Measurements from ENCODE around the gene MBLAC1.

The MBLAC1 gene

GRCh38 chr7:100122067-100122466 lies 4.7 kb upstream of the MBLAC1 start:
- H3K4me2 ChIP-seq (ENCODE audit: low read length, poor library complexity, severe bottlenecking) = no peak overlapping the region
- no peak overlapping the region for H3K4me3 ChIP-seq (ENCODE audit: insufficient read depth in 1 of 2, low read depth in 1 of 2, low read length in 2 of 2)
- H2AFZ ChIP-seq (ENCODE audit: low read depth, low read length) = no peak overlapping the region
- no peak overlapping the region for H4K91ac ChIP-seq (ENCODE audit: low read length)
- H3K9ac ChIP-seq (ENCODE audit: low read length) = no peak overlapping the region
- 86% methylated on average over 13 of the region's 13 CpGs for WGBS
- H2BK12ac ChIP-seq (ENCODE audit: low read length in 2 of 2) = peak overlapping the region in 1 of 2 experiments; percentile 21
- no peak overlapping the region for H3K14ac ChIP-seq (ENCODE audit: low read length in 2 of 2)
- no peak for DNase-seq
- no peak overlapping the region for H2BK5ac ChIP-seq (ENCODE audit: low read depth, low read length, poor library complexity, severe bottlenecking)
- no peak overlapping the region for H3K18ac ChIP-seq (ENCODE audit: low read depth in 1 of 2, low read length in 2 of 2)
- peaks cover 28% of the 10 kb centered on the region for H3K79me1 ChIP-seq (replicated peaks; ENCODE audit: low read length, poor library complexity, severe bottlenecking)
- peaks cover 15% of the 10 kb centered on the region for H3K4me1 ChIP-seq (ENCODE audit: control insufficient read depth, insufficient read depth, low read depth, low read length)
- H3K23ac ChIP-seq (ENCODE audit: low read length in 2 of 2) = no peak overlapping the region
- no peak overlapping the region for H2AK5ac ChIP-seq (ENCODE audit: low read length, severe bottlenecking)
- H3K4ac ChIP-seq (ENCODE audit: low read depth in 1 of 2, low read length in 2 of 2) = peak overlapping the region in 1 of 2 experiments; percentile 15
- H3K36me3 ChIP-seq (ENCODE audit: control insufficient read depth in 1 of 2, insufficient read depth in 2 of 2, low read depth in 1 of 2, low read length in 2 of 2) = peaks cover 20 to 29% of the 10 kb centered on the region in 2 experiments
- H3K27ac ChIP-seq (ENCODE audit: low read length, poor library complexity, severe bottlenecking) = no peak overlapping the region
- peak overlapping the region; percentile 6 for H2BK15ac ChIP-seq (ENCODE audit: low read depth, poor library complexity, severe bottlenecking)
- H4K8ac ChIP-seq (ENCODE audit: low read length) = no peak overlapping the region
- H3K9me3 ChIP-seq (ENCODE audit: control insufficient read depth, low read length) = no peaks in the 10 kb centered on the region
- H3K27me3 ChIP-seq (ENCODE audit: control insufficient read depth in 1 of 2, insufficient read depth in 1 of 2, low read length in 2 of 2) = no peaks in the 10 kb centered on the region
- H2BK120ac ChIP-seq (ENCODE audit: low read depth, low read length) = no peak overlapping the region

DNA sequence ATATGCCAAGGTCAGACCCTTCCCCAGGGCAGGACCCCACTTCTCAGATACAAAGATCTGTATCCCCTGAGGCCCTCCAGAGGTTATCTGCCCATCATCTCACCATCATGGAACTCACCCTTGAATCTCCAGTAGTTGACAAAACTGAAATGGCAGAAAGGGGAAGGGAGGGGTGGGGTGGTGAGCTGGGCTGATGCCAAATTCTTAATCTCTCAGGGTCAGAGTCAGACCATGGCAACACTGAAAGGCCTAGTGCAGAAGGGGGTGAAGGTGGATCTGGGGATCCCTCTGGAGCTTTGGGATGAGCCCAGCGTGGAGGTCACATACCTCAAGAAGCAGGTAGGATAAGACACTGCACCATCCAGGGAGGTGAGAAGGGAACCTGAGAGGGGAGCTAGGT lies 4.2 kb upstream of the MBLAC1 start:
- H3K36me3 ChIP-seq (ENCODE audit: control insufficient read depth in 1 of 2, insufficient read depth in 2 of 2, low read depth in 1 of 2, low read length in 2 of 2) = peaks cover 20 to 29% of the 10 kb centered on the region in 2 experiments
- H3K9ac ChIP-seq (ENCODE audit: low read length) = no peak overlapping the region
- WGBS = 100% methylated on average over 1 of the region's 1 CpG
- no peak overlapping the region for H2BK15ac ChIP-seq (ENCODE audit: low read depth, poor library complexity, severe bottlenecking)
- H3K27me3 ChIP-seq (ENCODE audit: control insufficient read depth in 1 of 2, insufficient read depth in 1 of 2, low read length in 2 of 2) = no peaks in the 10 kb centered on the region
- H3K4me1 ChIP-seq (ENCODE audit: control insufficient read depth, insufficient read depth, low read depth, low read length) = peaks cover 19% of the 10 kb centered on the region
- no peak overlapping the region for H3K4me2 ChIP-seq (ENCODE audit: low read length, poor library complexity, severe bottlenecking)
- H2BK12ac ChIP-seq (ENCODE audit: low read length in 2 of 2) = no peak overlapping the region
- H3K4me3 ChIP-seq (ENCODE audit: insufficient read depth in 1 of 2, low read depth in 1 of 2, low read length in 2 of 2) = no peak overlapping the region
- no peak overlapping the region for H3K27ac ChIP-seq (ENCODE audit: low read length, poor library complexity, severe bottlenecking)
- no peak overlapping the region for H3K4ac ChIP-seq (ENCODE audit: low read depth in 1 of 2, low read length in 2 of 2)
- H4K91ac ChIP-seq (ENCODE audit: low read length) = no peak overlapping the region
- H3K18ac ChIP-seq (ENCODE audit: low read depth in 1 of 2, low read length in 2 of 2) = no peak overlapping the region
- H3K23ac ChIP-seq (ENCODE audit: low read length in 2 of 2) = no peak overlapping the region
- no peak for DNase-seq
- no peak overlapping the region for H2BK5ac ChIP-seq (ENCODE audit: low read depth, low read length, poor library complexity, severe bottlenecking)
- no peaks in the 10 kb centered on the region for H3K9me3 ChIP-seq (ENCODE audit: control insufficient read depth, low read length)
- no peak overlapping the region for H2BK120ac ChIP-seq (ENCODE audit: low read depth, low read length)
- no peak overlapping the region for H2AK5ac ChIP-seq (ENCODE audit: low read length, severe bottlenecking)
- H3K79me1 ChIP-seq (replicated peaks; ENCODE audit: low read length, poor library complexity, severe bottlenecking) = peaks cover 32% of the 10 kb centered on the region
- H3K14ac ChIP-seq (ENCODE audit: low read length in 2 of 2) = no peak overlapping the region
- H2AFZ ChIP-seq (ENCODE audit: low read depth, low read length) = no peak overlapping the region
- no peak overlapping the region for H4K8ac ChIP-seq (ENCODE audit: low read length)

DNA sequence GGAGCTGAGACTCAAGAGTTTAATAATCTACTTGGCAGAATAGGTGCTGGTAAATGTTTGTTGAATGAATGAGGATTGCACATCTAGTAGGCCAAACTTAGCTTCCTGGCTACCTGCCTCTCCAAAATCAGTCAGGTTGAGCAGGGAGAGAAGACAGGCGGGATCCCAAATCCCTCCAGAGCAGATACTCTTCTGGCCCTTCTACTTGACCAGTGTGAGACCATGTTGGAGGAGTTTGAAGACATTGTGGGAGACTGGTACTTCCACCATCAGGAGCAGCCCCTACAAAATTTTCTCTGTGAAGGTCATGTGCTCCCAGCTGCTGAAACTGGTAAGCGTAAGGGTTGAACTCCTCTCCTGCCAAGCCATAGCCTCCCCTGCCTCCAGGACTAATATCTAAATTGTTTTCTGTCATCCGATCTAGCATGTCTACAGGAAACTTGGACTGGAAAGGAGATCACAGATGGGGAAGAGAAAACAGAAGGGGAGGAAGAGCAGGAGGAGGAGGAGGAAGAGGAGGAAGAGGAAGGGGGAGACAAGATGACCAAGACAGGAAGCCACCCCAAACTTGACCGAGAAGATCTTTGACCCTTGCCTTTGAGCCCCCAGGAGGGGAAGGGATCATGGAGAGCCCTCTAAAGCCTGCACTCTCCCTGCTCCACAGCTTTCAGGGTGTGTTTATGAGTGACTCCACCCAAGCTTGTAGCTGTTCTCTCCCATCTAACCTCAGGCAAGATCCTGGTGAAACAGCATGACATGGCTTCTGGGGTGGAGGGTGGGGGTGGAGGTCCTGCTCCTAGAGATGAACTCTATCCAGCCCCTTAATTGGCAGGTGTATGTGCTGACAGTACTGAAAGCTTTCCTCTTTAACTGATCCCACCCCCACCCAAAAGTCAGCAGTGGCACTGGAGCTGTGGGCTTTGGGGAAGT lies 2.2 kb upstream of the MBLAC1 start:
- Histone ChIP-seq H3K4me3 (ENCODE audit: insufficient read depth in 1 of 2, low read depth in 1 of 2, low read length in 2 of 2) (no peak overlapping the region), H3K4me2 (ENCODE audit: low read length, poor library complexity, severe bottlenecking) (no peak overlapping the region), H2BK120ac (ENCODE audit: low read depth, low read length) (no peak overlapping the region), H4K91ac (ENCODE audit: low read length) (no peak overlapping the region), H2BK12ac (ENCODE audit: low read length in 2 of 2) (no peak overlapping the region), H4K8ac (ENCODE audit: low read length) (no peak overlapping the region), H3K4ac (ENCODE audit: low read depth in 1 of 2, low read length in 2 of 2) (no peak overlapping the region), H3K9me3 (ENCODE audit: control insufficient read depth, low read length) (no peaks in the 10 kb centered on the region), H2AFZ (ENCODE audit: low read depth, low read length) (no peak overlapping the region), H2BK15ac (ENCODE audit: low read depth, poor library complexity, severe bottlenecking) (no peak overlapping the region), H3K79me1 (replicated peaks; ENCODE audit: low read length, poor library complexity, severe bottlenecking) (peaks cover 26% of the 10 kb centered on the region), H3K14ac (ENCODE audit: low read length in 2 of 2) (no peak overlapping the region), H2BK5ac (ENCODE audit: low read depth, low read length, poor library complexity, severe bottlenecking) (no peak overlapping the region), H3K18ac (ENCODE audit: low read depth in 1 of 2, low read length in 2 of 2) (no peak overlapping the region), H3K36me3 (ENCODE audit: control insufficient read depth in 1 of 2, insufficient read depth in 2 of 2, low read depth in 1 of 2, low read length in 2 of 2) (peaks cover 20 to 29% of the 10 kb centered on the region in 2 experiments), H3K4me1 (ENCODE audit: control insufficient read depth, insufficient read depth, low read depth, low read length) (peaks cover 22% of the 10 kb centered on the region), H3K23ac (ENCODE audit: low read length in 2 of 2) (no peak overlapping the region), H3K9ac (ENCODE audit: low read length) (no peak overlapping the region), H3K27me3 (ENCODE audit: control insufficient read depth in 1 of 2, insufficient read depth in 1 of 2, low read length in 2 of 2) (no peaks in the 10 kb centered on the region), H3K27ac (ENCODE audit: low read length, poor library complexity, severe bottlenecking) (no peak overlapping the region), H2AK5ac (ENCODE audit: low read length, severe bottlenecking) (no peak overlapping the region)
- WGBS = 94% methylated on average over 3 of the region's 4 CpGs
- DNase-seq = no peak

GRCh38 chr7:100126239-100126930 lies 382 bp upstream of the MBLAC1 start:
- Histone ChIP-seq H3K79me1 (replicated peaks; ENCODE audit: low read length, poor library complexity, severe bottlenecking) (peaks cover 23% of the 10 kb centered on the region), H3K36me3 (ENCODE audit: control insufficient read depth in 1 of 2, insufficient read depth in 2 of 2, low read depth in 1 of 2, low read length in 2 of 2) (peaks cover 20 to 29% of the 10 kb centered on the region in 2 experiments), H2AFZ (ENCODE audit: low read depth, low read length) (no peak overlapping the region), H3K27ac (ENCODE audit: low read length, poor library complexity, severe bottlenecking) (peak overlapping the region; percentile 98), H3K4me2 (ENCODE audit: low read length, poor library complexity, severe bottlenecking) (peak overlapping the region; percentile 69), H2BK5ac (ENCODE audit: low read depth, low read length, poor library complexity, severe bottlenecking) (peak overlapping the region; percentile 89), H3K4me1 (ENCODE audit: control insufficient read depth, insufficient read depth, low read depth, low read length) (peaks cover 17% of the 10 kb centered on the region), H3K14ac (ENCODE audit: low read length in 2 of 2) (peak overlapping the region in 1 of 2 experiments; percentile 16), H4K91ac (ENCODE audit: low read length) (peak overlapping the region; percentile 71), H3K18ac (ENCODE audit: low read depth in 1 of 2, low read length in 2 of 2) (peak overlapping the region; percentile 59 to 71), H3K9ac (ENCODE audit: low read length) (peak overlapping the region; percentile 98), H2BK15ac (ENCODE audit: low read depth, poor library complexity, severe bottlenecking) (no peak overlapping the region), H3K27me3 (ENCODE audit: control insufficient read depth in 1 of 2, insufficient read depth in 1 of 2, low read length in 2 of 2) (no peaks in the 10 kb centered on the region), H3K4me3 (ENCODE audit: insufficient read depth in 1 of 2, low read depth in 1 of 2, low read length in 2 of 2) (peak overlapping the region; percentile 92 to 93), H2AK5ac (ENCODE audit: low read length, severe bottlenecking) (no peak overlapping the region), H4K8ac (ENCODE audit: low read length) (peak overlapping the region; percentile 58), H2BK12ac (ENCODE audit: low read length in 2 of 2) (peak overlapping the region; percentile 2 to 28), H3K9me3 (ENCODE audit: control insufficient read depth, low read length) (no peaks in the 10 kb centered on the region), H3K4ac (ENCODE audit: low read depth in 1 of 2, low read length in 2 of 2) (peak overlapping the region; percentile 60 to 66), H3K23ac (ENCODE audit: low read length in 2 of 2) (peak overlapping the region; percentile 35 to 81), H2BK120ac (ENCODE audit: low read depth, low read length) (peak overlapping the region; percentile 11)
- DNase-seq = no peak
- 28% methylated on average over 29 of the region's 29 CpGs for WGBS

Measured in mesenchymal stem cell (in vitro differentiated cells and primary cell).